ENCODE results near the gene SP140L.

DNA sequence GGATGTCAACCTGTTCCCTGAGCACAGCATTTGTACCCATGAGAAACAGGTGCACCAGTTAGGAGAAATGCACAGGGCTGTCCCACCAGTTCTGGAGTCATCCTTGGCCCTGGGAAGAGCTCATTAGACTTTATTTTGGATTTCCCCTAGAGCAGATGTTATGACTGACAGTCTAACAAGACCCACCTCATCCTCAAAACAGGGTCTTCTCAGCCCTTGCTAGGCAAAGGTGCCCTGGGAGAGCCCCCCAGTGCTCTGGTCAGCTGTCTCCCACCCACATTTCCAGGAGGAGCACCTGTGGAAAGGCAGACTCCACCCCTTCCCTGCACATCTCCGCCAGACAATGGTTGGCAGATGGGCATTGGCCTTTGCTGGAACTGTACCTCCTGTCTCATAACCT, 83.3 kb downstream of the SP140L start:
- TF ChIP-seq, protein P1, sequence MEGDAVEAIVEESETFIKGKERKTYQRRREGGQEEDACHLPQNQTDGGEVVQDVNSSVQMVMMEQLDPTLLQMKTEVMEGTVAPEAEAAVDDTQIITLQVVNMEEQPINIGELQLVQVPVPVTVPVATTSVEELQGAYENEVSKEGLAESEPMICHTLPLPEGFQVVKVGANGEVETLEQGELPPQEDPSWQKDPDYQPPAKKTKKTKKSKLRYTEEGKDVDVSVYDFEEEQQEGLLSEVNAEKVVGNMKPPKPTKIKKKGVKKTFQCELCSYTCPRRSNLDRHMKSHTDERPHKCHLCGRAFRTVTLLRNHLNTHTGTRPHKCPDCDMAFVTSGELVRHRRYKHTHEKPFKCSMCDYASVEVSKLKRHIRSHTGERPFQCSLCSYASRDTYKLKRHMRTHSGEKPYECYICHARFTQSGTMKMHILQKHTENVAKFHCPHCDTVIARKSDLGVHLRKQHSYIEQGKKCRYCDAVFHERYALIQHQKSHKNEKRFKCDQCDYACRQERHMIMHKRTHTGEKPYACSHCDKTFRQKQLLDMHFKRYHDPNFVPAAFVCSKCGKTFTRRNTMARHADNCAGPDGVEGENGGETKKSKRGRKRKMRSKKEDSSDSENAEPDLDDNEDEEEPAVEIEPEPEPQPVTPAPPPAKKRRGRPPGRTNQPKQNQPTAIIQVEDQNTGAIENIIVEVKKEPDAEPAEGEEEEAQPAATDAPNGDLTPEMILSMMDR (IDR thresholded peaks at IDR 0.05) = no peak
- TF ChIP-seq POLR2A (IDR thresholded peaks at IDR 0.05) (no peak), EP300 (IDR thresholded peaks at IDR 0.05) (no peak)

Data from ovary (tissue), 3 donors.